SW 1271 (cell line): Measurements from ENCODE around the gene UBR4.
"Not testable (repeated sequence)": the region's sequence is repeated elsewhere in the genome, so short reads cannot be mapped to it uniquely, and the experiment has no call there.

ENCODE experiments used
- DNase-seq, 2 experiments: peaks; one replicate each; lab custom pipeline; 2025; lab: John Stamatoyannopoulos, UW

The UBR4 gene

GRCh38 chr1:19220080-19220846 lies 10.2 kb upstream of the UBR4 start:
- no peak for DNase-seq

- DNase-seq: no peak
These were observed 9.4 kb upstream of the UBR4 start for GRCh38 chr1:19219451-19219850.

GRCh38 chr1:19216585-19216984 lies 6.5 kb upstream of the UBR4 start:
- DNase-seq: not testable (repeated sequence)

GRCh38 chr1:19213580-19213979 lies 3.5 kb upstream of the UBR4 start:
- DNase-seq: no peak

- DNase-seq: no peak
These were observed 2.1 kb upstream of the UBR4 start for GRCh38 chr1:19212167-19212566.

GRCh38 chr1:19210772-19211549 lies 895 bp upstream of the UBR4 start:
- DNase-seq: no peak

- DNase-seq: peak; percentile 4 to 27
These were observed 552 bp downstream of the UBR4 start for GRCh38 chr1:19209439-19209989.

- peak in 1 of 2 experiments; percentile 24 for DNase-seq
These were observed 1.2 kb downstream of the UBR4 start for GRCh38 chr1:19208710-19209438.

GRCh38 chr1:19206947-19207346 lies 3.1 kb downstream of the UBR4 start:
- no peak for DNase-seq

GRCh38 chr1:19205845-19206244 lies 4.2 kb downstream of the UBR4 start:
- no peak for DNase-seq

- no peak for DNase-seq
These were observed 4.7 kb downstream of the UBR4 start for GRCh38 chr1:19205403-19205802.

GRCh38 chr1:19204446-19205266 lies 5.4 kb downstream of the UBR4 start:
- DNase-seq: no peak

GRCh38 chr1:19203440-19203839 lies 6.6 kb downstream of the UBR4 start:
- DNase-seq: no peak

- DNase-seq: no peak
These were observed 7.7 kb downstream of the UBR4 start for GRCh38 chr1:19202396-19202795.

- no peak for DNase-seq
These were observed 10.0 kb downstream of the UBR4 start for GRCh38 chr1:19199969-19200604.

GRCh38 chr1:19199329-19199968 lies 10.6 kb downstream of the UBR4 start:
- DNase-seq: no peak

- no peak for DNase-seq
These were observed 11.2 kb downstream of the UBR4 start for GRCh38 chr1:19198820-19199219.

GRCh38 chr1:19197845-19198244 lies 12.2 kb downstream of the UBR4 start:
- DNase-seq: no peak

GRCh38 chr1:19196331-19196730 lies 13.7 kb downstream of the UBR4 start:
- DNase-seq: no peak

- no peak for DNase-seq
These were observed 17.1 kb downstream of the UBR4 start for GRCh38 chr1:19193004-19193403.

- no peak for DNase-seq
These were observed 18.3 kb downstream of the UBR4 start for GRCh38 chr1:19191811-19192210.
